HG02884 (cell line): ENCODE results near the gene RBL1.
"Not testable (repeated sequence)": the region's sequence is repeated elsewhere in the genome, so short reads cannot be mapped to it uniquely, and the experiment has no call there.

Experiments used
- ATAC-seq: cut with Tn5 transposase; IDR thresholded peaks from one replicate; pipeline ENCODE4 v1.9.1; 2021; ENCODE audit warnings: mild to moderate bottlenecking, moderate library complexity; ENCODE audit not compliant: unreplicated experiment

Gene RBL1

GRCh38 chr20:37095599-37096414 lies at the start of gene RBL1:
Gene RBL1, minus strand, starts transcription at chr20:37095997. Its CDS starts 69 bp downstream, at chr20:37095928.
- ATAC-seq: peak; percentile 61

- no peak for ATAC-seq
These were observed 49.1 kb upstream of the RBL1 start for GRCh38 chr20:37144856-37145404.

GRCh38 chr20:37142708-37143107 lies 46.9 kb upstream of the RBL1 start:
- no peak for ATAC-seq

- no peak for ATAC-seq
These were observed 41.8 kb upstream of the RBL1 start for GRCh38 chr20:37137547-37137946.

- no peak for ATAC-seq
These were observed 38.2 kb upstream of the RBL1 start for GRCh38 chr20:37133952-37134351.

- ATAC-seq: no peak
These were observed 35.7 kb upstream of the RBL1 start for GRCh38 chr20:37131486-37131885.

GRCh38 chr20:37128803-37129202 lies 33.0 kb upstream of the RBL1 start:
- ATAC-seq: no peak

- ATAC-seq: not testable (repeated sequence)
These were observed 30.5 kb upstream of the RBL1 start for GRCh38 chr20:37126290-37126689.

- no peak for ATAC-seq
These were observed 27.6 kb upstream of the RBL1 start for GRCh38 chr20:37123441-37123840.

- ATAC-seq: no peak
These were observed 24.7 kb upstream of the RBL1 start for GRCh38 chr20:37120497-37120896.

- no peak for ATAC-seq
These were observed 23.7 kb upstream of the RBL1 start for GRCh38 chr20:37119356-37120036.

GRCh38 chr20:37114012-37114411 lies 18.2 kb upstream of the RBL1 start:
- no peak for ATAC-seq

GRCh38 chr20:37111926-37112455 lies 16.2 kb upstream of the RBL1 start:
- ATAC-seq: no peak

- ATAC-seq: no peak
These were observed 12.9 kb upstream of the RBL1 start for GRCh38 chr20:37108676-37109075.

GRCh38 chr20:37102571-37102970 lies 6.8 kb upstream of the RBL1 start:
- no peak for ATAC-seq

- ATAC-seq: no peak
These were observed 731 bp upstream of the RBL1 start for GRCh38 chr20:37096415-37097041.

- ATAC-seq: no peak
These were observed 644 bp downstream of the RBL1 start for GRCh38 chr20:37095108-37095598.

- ATAC-seq: no peak
These were observed 5.4 kb downstream of the RBL1 start for GRCh38 chr20:37090407-37090806.

GRCh38 chr20:37081717-37082289 lies 14.0 kb downstream of the RBL1 start:
- no peak for ATAC-seq

GRCh38 chr20:37077009-37077408 lies 18.8 kb downstream of the RBL1 start:
- no peak for ATAC-seq
